GM23248 (cell line): ENCODE data around the gene AK8. TPM values are rescaled to one million over a fixed set of nuclear protein-coding genes. Genes with fewer than 3 reads are reported as not detected.
A peak's percentile ranks its signal among the peaks of the same experiment; 100 is the strongest.

Experiments used
- DNase-seq: peaks from one replicate; pipeline ENCODE4 v3.0.0-alpha.2; 2015
- H2AFZ ChIP-seq: fragments of 200-600 bp; sonication (generic); 2 replicates; pipeline ENCODE4 v1.6.1; 2016; ENCODE audit warnings: antibody characterized with exemption
- H3F3A ChIP-seq: fragments of 200-600 bp; sonication (generic); 2 replicates; pipeline ENCODE4 v1.6.1; 2016; ENCODE audit warnings: mild to moderate bottlenecking, antibody characterized with exemption, mixed run types; ENCODE audit not compliant: insufficient read depth
- H3K27ac ChIP-seq: fragments of 200-600 bp; sonication (generic); 2 replicates; pipeline ENCODE4 v1.5.1; 2016; ENCODE audit warnings: mild to moderate bottlenecking
- H3K27me3 ChIP-seq: fragments of 200-600 bp; sonication (generic); replicated peaks from 2 replicates; pipeline ENCODE4 v1.6.1; 2016; ENCODE audit warnings: mild to moderate bottlenecking; ENCODE audit not compliant: insufficient read depth
- H3K36me3 ChIP-seq: fragments of 200-600 bp; sonication (generic); 2 replicates; pipeline ENCODE4 v1.6.1; 2016; ENCODE audit warnings: low read depth, mild to moderate bottlenecking
- H3K4me1 ChIP-seq: fragments of 200-600 bp; sonication (generic); 2 replicates; pipeline ENCODE4 v1.6.1; 2016; ENCODE audit warnings: mild to moderate bottlenecking; ENCODE audit not compliant: insufficient read depth
- H3K4me2 ChIP-seq: fragments of 200-600 bp; sonication (generic); one replicate; pipeline ENCODE4 v1.6.1; 2016; ENCODE audit warnings: mild to moderate bottlenecking; ENCODE audit not compliant: unreplicated experiment
- H3K4me3 ChIP-seq: fragments of 200-600 bp; sonication (generic); 2 replicates; pipeline ENCODE4 v1.5.1; 2016; ENCODE audit warnings: mild to moderate bottlenecking
- H3K79me2 ChIP-seq: fragments of 200-600 bp; sonication (generic); 2 replicates; pipeline ENCODE4 v1.6.1; 2016; ENCODE audit warnings: mild to moderate bottlenecking; ENCODE audit not compliant: insufficient read depth
- H3K9ac ChIP-seq: fragments of 200-600 bp; sonication (generic); 2 replicates; pipeline ENCODE4 v1.6.1; 2016; ENCODE audit warnings: mild to moderate bottlenecking
- H3K9me2 ChIP-seq: fragments of 200-600 bp; sonication (generic); 2 replicates; pipeline ENCODE4 v1.6.1; 2016; ENCODE audit warnings: mixed run types, mild to moderate bottlenecking, moderate library complexity; ENCODE audit not compliant: insufficient read depth
- H3K9me3 ChIP-seq: fragments of 200-600 bp; sonication (generic); one replicate; pipeline ENCODE4 v1.6.1; 2017; ENCODE audit warnings: low read depth
- H4K20me1 ChIP-seq: fragments of 200-600 bp; sonication (generic); 2 replicates; pipeline ENCODE4 v1.6.0; 2016; ENCODE audit not compliant: insufficient read depth
- EZH2 ChIP-seq: fragments of 200-600 bp; sonication (generic); IDR thresholded peaks from 2 replicates; pipeline ENCODE4 v1.6.1; 2018; ENCODE audit warnings: antibody characterized with exemption, mild to moderate bottlenecking; ENCODE audit not compliant: insufficient read depth, poor library complexity, severe bottlenecking
- EZH2phosphoT487 ChIP-seq: fragments of 200-600 bp; sonication (generic); IDR thresholded peaks from 2 replicates; pipeline ENCODE4 v1.6.1; 2018; ENCODE audit warnings: antibody characterized with exemption, moderate library complexity, mild to moderate bottlenecking, low read depth; ENCODE audit not compliant: insufficient read depth
- WGBS, 2 experiments: methylation state at CpG; one replicate each; pipeline ENCODE4 v1.1.6; 2015 to 2017; ENCODE audit warnings: low lambda C conversion rate in 2 of 2, low coverage in 1 of 2; ENCODE audit errors: missing lambda C conversion rate in 2 of 2; 5-methylcytosine and 5-hydroxymethylcytosine counted together
- in situ Hi-C: fragments of 300-500 bp; cut with MboI; formaldehyde crosslinking; loops from 2 replicates; pipeline ENCODE4 v1.15.0; 2020
- polyA plus RNA-seq: library from polyadenylated mRNA; unstranded; fragments of >200 nt; fragmentation: Nextera tagmentation; extraction: Ambion mirVana; gene quantifications from 2 replicates; pipeline ENCODE4 v1.2.1, GENCODE V29; 2016
- total RNA-seq: library from RNA; depleted of rRNA; stranded (reverse); fragments of >200 nt; shearing (Covaris generic); gene quantifications from 2 replicates; pipeline ENCODE4 v1.2.3, GENCODE V29; 2014

AK8 gene
- total and polyA plus RNA-seq, 2 experiments from 2014 or later, result 0.32 to 0.89 TPM

GRCh38 chr9:132894346-132894745 is 16.3 kb upstream of the AK8 start:
- no peaks in the 10 kb centered on the region for H3K9me2 ChIP-seq
- H3K9me3 ChIP-seq, result no peaks in the 10 kb centered on the region
- no peaks in the 10 kb centered on the region for H3K79me2 ChIP-seq
- no peaks in the 10 kb centered on the region for H4K20me1 ChIP-seq
- H2AFZ ChIP-seq, result no peak overlapping the region
- 61 to 63% methylated on average over 5 of the region's 5 CpGs for WGBS, 2 experiments
- no peak overlapping the region for H3K4me3 ChIP-seq
- peak; percentile 43 for DNase-seq
- H3K27ac ChIP-seq, result no peak overlapping the region
- no peaks in the 10 kb centered on the region for H3K27me3 ChIP-seq
- no peak overlapping the region for H3K4me2 ChIP-seq
- no peak overlapping the region for H3K9ac ChIP-seq
- H3K4me1 ChIP-seq, result no peaks in the 10 kb centered on the region
- in situ Hi-C loops, result no loop called here
- H3K36me3 ChIP-seq, result peaks cover 17% of the 10 kb centered on the region; the same call in 1 of the 2 replicates
- no peak for TF ChIP-seq EZH2phosphoT487
- no peaks in the 10 kb centered on the region for H3F3A ChIP-seq

- Histone ChIP-seq H3K4me3 (no peak overlapping the region), H3F3A (no peaks in the 10 kb centered on the region)
Measured at GRCh38 chr9:132892400-132892799, 14.3 kb upstream of the AK8 start.

GRCh38 chr9:132888151-132888550 is 10.1 kb upstream of the AK8 start:
- H3K36me3 ChIP-seq, result no peaks in the 10 kb centered on the region; the same call in 1 of the 2 replicates
- no peaks in the 10 kb centered on the region for H3F3A ChIP-seq
- in situ Hi-C loops, result no loop called here
- H3K4me2 ChIP-seq, result no peak overlapping the region
- H3K4me1 ChIP-seq, result no peaks in the 10 kb centered on the region
- DNase-seq, result no peak
- 94 to 95% methylated on average over 18 of the region's 18 CpGs for WGBS, 2 experiments
- no peak overlapping the region for H2AFZ ChIP-seq
- H3K27ac ChIP-seq, result no peak overlapping the region
- no peaks in the 10 kb centered on the region for H4K20me1 ChIP-seq
- no peaks in the 10 kb centered on the region for H3K79me2 ChIP-seq
- H3K9ac ChIP-seq, result no peak overlapping the region
- TF ChIP-seq EZH2, result no peak
- TF ChIP-seq EZH2phosphoT487, result no peak
- no peaks in the 10 kb centered on the region for H3K9me3 ChIP-seq
- no peak overlapping the region for H3K4me3 ChIP-seq
- H3K27me3 ChIP-seq, result no peaks in the 10 kb centered on the region
- H3K9me2 ChIP-seq, result no peaks in the 10 kb centered on the region

More at GRCh38 chr9:132892400-132892799, 14.3 kb upstream of the AK8 start:
- H3K27ac ChIP-seq, result no peak overlapping the region
- no peak overlapping the region for H3K4me2 ChIP-seq
- WGBS, 2 experiments, result 77 to 85% methylated on average over 9 of the region's 9 CpGs
- H4K20me1 ChIP-seq, result no peaks in the 10 kb centered on the region
- H3K27me3 ChIP-seq, result no peaks in the 10 kb centered on the region
- H2AFZ ChIP-seq, result no peak overlapping the region
- TF ChIP-seq EZH2phosphoT487, result no peak
- no peak for TF ChIP-seq EZH2
- no peaks in the 10 kb centered on the region for H3K9me2 ChIP-seq
- H3K36me3 ChIP-seq, result peaks cover 4% of the 10 kb centered on the region; the same call in 1 of the 2 replicates
- no peak overlapping the region for H3K9ac ChIP-seq
- H3K4me1 ChIP-seq, result no peaks in the 10 kb centered on the region
- in situ Hi-C loops, result no loop called here
- H3K79me2 ChIP-seq, result no peaks in the 10 kb centered on the region
- no peak for DNase-seq
- H3K9me3 ChIP-seq, result no peaks in the 10 kb centered on the region

- no peak overlapping the region for H3K4me3 ChIP-seq
- no peaks in the 10 kb centered on the region for H3F3A ChIP-seq
- TF ChIP-seq EZH2 (no peak), EZH2phosphoT487 (no peak)
- H3K4me2 ChIP-seq, result no peak overlapping the region
- no peaks in the 10 kb centered on the region for H3K9me3 ChIP-seq
- 76 to 78% methylated on average over 18 of the region's 18 CpGs for WGBS, 2 experiments
- in situ Hi-C loops, result no loop called here
- no peaks in the 10 kb centered on the region for H4K20me1 ChIP-seq
- H3K27me3 ChIP-seq, result no peaks in the 10 kb centered on the region
- H3K9me2 ChIP-seq, result no peaks in the 10 kb centered on the region
- H3K36me3 ChIP-seq, result no peaks in the 10 kb centered on the region; the same call in 1 of the 2 replicates
- no peak overlapping the region for H2AFZ ChIP-seq
- H3K79me2 ChIP-seq, result no peaks in the 10 kb centered on the region
- no peak for DNase-seq
- H3K27ac ChIP-seq, result no peak overlapping the region
- H3K4me1 ChIP-seq, result no peaks in the 10 kb centered on the region
- H3K9ac ChIP-seq, result no peak overlapping the region
Measured at GRCh38 chr9:132887181-132888120, 9.4 kb upstream of the AK8 start.
